HG02884 (cell line): ENCODE measurements around the gene SPHK1.

ENCODE experiments used
- ATAC-seq: cut with Tn5 transposase; IDR thresholded peaks from one replicate; pipeline ENCODE4 v1.9.1; 2021; ENCODE audit warnings: mild to moderate bottlenecking, moderate library complexity; ENCODE audit not compliant: unreplicated experiment

The SPHK1 gene

DNA sequence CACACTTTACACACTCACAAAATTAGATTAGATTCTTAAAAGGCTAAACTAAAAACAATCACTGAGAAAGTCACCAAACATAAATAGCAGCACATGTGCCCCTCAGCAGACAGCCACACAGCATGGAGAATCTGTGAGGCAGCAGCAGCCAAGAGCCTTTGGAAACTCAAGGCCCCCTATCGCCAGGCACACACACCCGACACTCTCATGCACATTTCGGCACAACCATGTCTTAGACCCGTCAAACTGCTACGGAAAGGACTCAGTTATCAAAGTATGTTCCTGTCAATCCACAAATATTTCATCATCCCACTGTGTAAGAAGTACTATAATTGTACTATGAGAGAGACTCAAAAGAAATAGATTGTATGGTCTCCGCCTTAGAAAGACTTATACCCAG is 47.6 kb downstream of the SPHK1 start:
- ATAC-seq: no peak

DNA sequence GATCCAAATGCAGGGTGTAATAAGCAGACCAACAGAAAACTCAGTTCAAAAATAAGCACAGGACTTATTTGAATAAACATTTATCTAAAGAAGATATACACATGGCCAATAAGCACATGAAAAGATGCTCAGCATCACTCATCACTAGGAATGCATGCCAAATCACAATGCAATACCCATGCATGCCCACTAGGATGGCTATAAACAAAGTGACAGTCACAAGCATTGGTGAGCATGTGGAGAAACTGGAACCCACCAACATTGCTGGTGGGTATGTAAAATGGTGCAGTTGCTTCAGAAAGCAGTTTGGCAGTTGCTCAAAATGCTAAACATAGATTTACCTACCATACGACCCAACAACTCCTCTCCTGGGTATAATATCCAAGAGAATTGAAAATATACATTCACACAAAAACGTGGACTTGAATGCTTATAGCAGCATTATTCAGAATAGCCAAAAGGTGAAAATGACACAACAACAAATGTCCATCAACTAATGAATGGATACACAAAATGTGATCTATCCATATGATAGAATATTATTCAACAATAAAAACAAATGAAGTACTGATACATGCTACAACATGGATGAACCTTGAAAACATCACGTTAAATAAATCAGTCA is 48.4 kb downstream of the SPHK1 start:
- no peak for ATAC-seq

- ATAC-seq: no peak
These were observed 49.3 kb downstream of the SPHK1 start for GRCh38 chr17:76433693-76434092.

DNA sequence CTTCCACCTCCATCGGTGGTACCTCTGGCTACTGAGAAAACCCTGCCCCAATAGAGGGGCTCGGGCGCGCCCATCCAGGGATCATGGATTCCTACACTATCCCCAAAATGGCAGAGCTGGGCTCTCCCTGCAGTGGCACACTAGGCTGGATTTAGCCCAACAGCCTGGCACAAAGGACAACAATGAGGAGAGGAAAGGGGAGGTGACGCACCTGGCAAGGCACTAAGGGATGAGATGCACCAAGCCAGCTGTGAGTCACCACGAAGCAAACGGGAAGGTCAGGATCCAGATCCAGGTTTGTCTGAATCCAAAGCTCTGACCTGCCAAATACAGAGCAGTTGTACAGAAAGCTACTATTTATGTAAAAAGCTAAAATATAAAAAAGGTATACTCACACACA is 50.5 kb downstream of the SPHK1 start:
- ATAC-seq: no peak

- no peak for ATAC-seq
These were observed 51.3 kb downstream of the SPHK1 start for GRCh38 chr17:76435751-76436150.
